Body of pancreas (tissue), 4 donors: ENCODE results near the gene NOM1.

Experiments used
- POLR2A ChIP-seq, 3 donors: fragments of 450-650 bp; IDR thresholded peaks; one replicate each; pipeline ENCODE4 v1.6.1; 2016; ENCODE audit warnings: antibody characterized with exemption in 3 of 3, mild to moderate bottlenecking in 2 of 3
- TF ChIP-seq, protein P1 (sequence below), 7 experiments: fragments of 450-650 bp in 4 of 7; fragments of 200-600 bp in 3 of 7; sonication (generic) in 3 of 7; IDR thresholded peaks; one replicate each; pipeline ENCODE4 v1.5.1; 2016 to 2019; ENCODE audit warnings: antibody characterized with exemption in 7 of 7

GRCh38 chr7:156962897-156963296 is 13.4 kb downstream of the NOM1 start:
- TF ChIP-seq POLR2A (IDR thresholded peaks at IDR 0.05) = no peak
- TF ChIP-seq, protein P1, sequence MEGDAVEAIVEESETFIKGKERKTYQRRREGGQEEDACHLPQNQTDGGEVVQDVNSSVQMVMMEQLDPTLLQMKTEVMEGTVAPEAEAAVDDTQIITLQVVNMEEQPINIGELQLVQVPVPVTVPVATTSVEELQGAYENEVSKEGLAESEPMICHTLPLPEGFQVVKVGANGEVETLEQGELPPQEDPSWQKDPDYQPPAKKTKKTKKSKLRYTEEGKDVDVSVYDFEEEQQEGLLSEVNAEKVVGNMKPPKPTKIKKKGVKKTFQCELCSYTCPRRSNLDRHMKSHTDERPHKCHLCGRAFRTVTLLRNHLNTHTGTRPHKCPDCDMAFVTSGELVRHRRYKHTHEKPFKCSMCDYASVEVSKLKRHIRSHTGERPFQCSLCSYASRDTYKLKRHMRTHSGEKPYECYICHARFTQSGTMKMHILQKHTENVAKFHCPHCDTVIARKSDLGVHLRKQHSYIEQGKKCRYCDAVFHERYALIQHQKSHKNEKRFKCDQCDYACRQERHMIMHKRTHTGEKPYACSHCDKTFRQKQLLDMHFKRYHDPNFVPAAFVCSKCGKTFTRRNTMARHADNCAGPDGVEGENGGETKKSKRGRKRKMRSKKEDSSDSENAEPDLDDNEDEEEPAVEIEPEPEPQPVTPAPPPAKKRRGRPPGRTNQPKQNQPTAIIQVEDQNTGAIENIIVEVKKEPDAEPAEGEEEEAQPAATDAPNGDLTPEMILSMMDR (IDR thresholded peaks at IDR 0.05) = no peak
